Endothelial cell of umbilical vein (primary cell): ENCODE results near the gene TFG. TPM values are rescaled to one million over a fixed set of nuclear protein-coding genes. Genes with fewer than 3 reads are reported as not detected.

ENCODE experiments used
- BruUV-seq: library from RNA; stranded (reverse); fragments of 400-500 nt; replicated peaks from 2 replicates; lab custom pipeline; 2021; lab: Mats Ljungman, UMichigan
- CTCF ChIA-PET: fragments of 300-600, 350-600 bp; sonication (Branson Sonifier 250); formaldehyde crosslinking; loops from one replicate; lab custom pipeline; 2021; ENCODE audit warnings: antibody characterized with exemption, inconsistent platforms; lab: Charles Lee
- POLR2A ChIA-PET: fragments of 300-600, 350-600 bp; sonication (Branson Sonifier 250); formaldehyde crosslinking; loops from one replicate; lab custom pipeline; 2021; ENCODE audit warnings: antibody characterized with exemption, inconsistent platforms; lab: Charles Lee
- DNase-seq: peaks from one replicate; pipeline ENCODE4 v3.0.0-alpha.2; 2011; ENCODE audit warnings: low read depth, low spot score
- FAIRE-seq: peaks from 2 replicates; lab custom pipeline; 2011; peaks lifted over from hg19 to GRCh38; lab: Jason Lieb, UNC
- H2AFZ ChIP-seq: 2 replicates; pipeline ENCODE4 v1.6.0; 2012; ENCODE audit warnings: low read depth, low read length, control low read depth, inconsistent platforms
- H3K27ac ChIP-seq: 2 replicates; pipeline ENCODE4 v1.5.1; 2011; ENCODE audit warnings: low read depth, mild to moderate bottlenecking, control low read depth, low read length, moderate library complexity; ENCODE audit not compliant: insufficient read depth
- H3K27me3 ChIP-seq, 2 experiments: 2 replicates each; pipeline versions ENCODE4 v1.6.0 to v1.6.1; 2011; ENCODE audit warnings: low read length in 2 of 2, mixed read lengths in 1 of 2; ENCODE audit not compliant: control insufficient read depth in 2 of 2, insufficient read depth in 2 of 2
- H3K36me3 ChIP-seq, 2 experiments: 2 replicates in 1 of 2; 3 replicates in 1 of 2; pipeline ENCODE4 v1.5.1; 2011; ENCODE audit warnings: low read length in 2 of 2, mild to moderate bottlenecking in 1 of 2, moderate library complexity in 1 of 2; ENCODE audit not compliant: control insufficient read depth in 2 of 2, insufficient read depth in 2 of 2; ENCODE audit errors: extremely low read depth in 1 of 2
- H3K4me1 ChIP-seq: 3 replicates; pipeline ENCODE4 v1.5.1; 2011; ENCODE audit warnings: mild to moderate bottlenecking, low read length; ENCODE audit not compliant: control insufficient read depth, insufficient read depth; ENCODE audit errors: extremely low read depth
- H3K4me2 ChIP-seq: 2 replicates; pipeline ENCODE4 v1.6.1; 2011; ENCODE audit warnings: low read length, control low read depth, mixed read lengths; ENCODE audit not compliant: insufficient read depth
- H3K4me3 ChIP-seq, 3 experiments: fragments of 200-600 bp in 1 of 3; sonication (generic), shearing (Covaris generic) in 1 of 3; replicated peaks in 1 of 3; 2 replicates each; pipeline ENCODE4 v1.5.1; 2011 to 2016; ENCODE audit warnings: control low read depth in 3 of 3, low read length in 3 of 3, mild to moderate bottlenecking in 2 of 3, inconsistent platforms in 1 of 3, low read depth in 1 of 3, moderate library complexity in 1 of 3; ENCODE audit not compliant: insufficient read depth in 1 of 3
- H3K79me2 ChIP-seq: 2 replicates; pipeline ENCODE4 v1.6.0; 2012; ENCODE audit warnings: low read length, inconsistent platforms; ENCODE audit not compliant: control insufficient read depth, insufficient read depth
- H3K9ac ChIP-seq: replicated peaks from 2 replicates; pipeline ENCODE3; 2011; ENCODE audit warnings: low read length, control low read depth; ENCODE audit not compliant: insufficient read depth; ENCODE audit errors: extremely low read depth
- H3K9me1 ChIP-seq: replicated peaks from 3 replicates; pipeline ENCODE4 v1.6.0; 2011; ENCODE audit warnings: mild to moderate bottlenecking, low read length; ENCODE audit not compliant: control insufficient read depth, insufficient read depth; ENCODE audit errors: extremely low read depth
- H3K9me3 ChIP-seq: replicated peaks from 2 replicates; pipeline ENCODE4 v1.5.1; 2012; ENCODE audit warnings: low read length, inconsistent platforms; ENCODE audit not compliant: control insufficient read depth, insufficient read depth
- H4K20me1 ChIP-seq: replicated peaks from 2 replicates; pipeline ENCODE3; 2011; ENCODE audit warnings: mild to moderate bottlenecking, low read length; ENCODE audit not compliant: control insufficient read depth, insufficient read depth; ENCODE audit errors: extremely low read depth
- CTCF ChIP-seq, 2 donors: IDR thresholded peaks; 1 replicate in 1 of 2; 2 replicates in 1 of 2; pipeline ENCODE4 v1.5.1; 2011; ENCODE audit warnings: low read length in 2 of 2, mild to moderate bottlenecking in 2 of 2, moderate library complexity in 2 of 2, control low read depth in 1 of 2, inconsistent platforms in 1 of 2, low read depth in 1 of 2; ENCODE audit not compliant: insufficient read depth in 1 of 2; ENCODE audit errors: extremely low read depth in 1 of 2
- EZH2 ChIP-seq: IDR thresholded peaks from 2 replicates; pipeline ENCODE4 v1.6.1; 2012; ENCODE audit warnings: borderline replicate concordance, low read depth, mild to moderate bottlenecking, moderate library complexity, low read length, inconsistent platforms; ENCODE audit not compliant: severe bottlenecking
- FOS ChIP-seq: IDR thresholded peaks from 2 replicates; pipeline ENCODE4 v1.6.1; 2011; ENCODE audit warnings: mild to moderate bottlenecking, low read length, moderate library complexity, borderline replicate concordance; ENCODE audit not compliant: insufficient read depth
- GATA2 ChIP-seq: IDR thresholded peaks from 2 replicates; pipeline ENCODE4 v1.7.0; 2011; ENCODE audit warnings: low read depth, mild to moderate bottlenecking, moderate library complexity, mixed read lengths, low read length; ENCODE audit not compliant: insufficient read length, insufficient read depth
- JUN ChIP-seq: IDR thresholded peaks from 2 replicates; pipeline ENCODE4 v1.6.1; 2011; ENCODE audit warnings: borderline replicate concordance, low read depth; ENCODE audit not compliant: insufficient read length, insufficient read depth
- MAX ChIP-seq: IDR thresholded peaks from 2 replicates; pipeline ENCODE4 v1.6.1; 2011; ENCODE audit not compliant: insufficient read depth, insufficient read length
- MYC ChIP-seq: IDR thresholded peaks from one replicate; pipeline ENCODE4 v1.6.1; 2011; ENCODE audit warnings: mild to moderate bottlenecking, low read depth, low read length
- POLR2A ChIP-seq: IDR thresholded peaks from 2 replicates; pipeline ENCODE4 v1.6.1; 2012; ENCODE audit warnings: low read depth, mild to moderate bottlenecking, control low read depth, low read length
- POLR2AphosphoS5 ChIP-seq: IDR thresholded peaks from 2 replicates; pipeline ENCODE4 v1.6.1; 2012; ENCODE audit warnings: low read depth, mild to moderate bottlenecking, control low read depth, low read length, moderate library complexity; ENCODE audit not compliant: insufficient read depth
- dilution Hi-C: fragments of 300-500 bp; cut with MboI; formaldehyde crosslinking; loops from one replicate; pipeline ENCODE4 v1.15.0; 2019; ENCODE audit warnings: low sequenced_read_pairs; ENCODE audit not compliant: extremely low pct_ligation_motif_present
- intact Hi-C: fragments of 100-400 bp; cut with micrococcal nuclease; formaldehyde crosslinking; loops from one replicate; pipeline ENCODE4 v1.10.0; 2022
- polyA plus RNA-seq, 4 experiments: library from polyadenylated mRNA; depleted of rRNA in 3 of 4; stranded (reverse) in 3 of 4; unstranded in 1 of 4; fragments of >200 nt; gene quantifications; 2 replicates each; pipeline versions ENCODE4 v1.2.1 to v1.2.3, GENCODE V29; 2011 to 2012; ENCODE audit warnings: missing spikeins in 1 of 4
- total RNA-seq: library from RNA; stranded (reverse); gene quantifications from 2 replicates; pipeline ENCODE4 v1.2.3, GENCODE V29; 2021

Gene TFG
- total and polyA plus RNA-seq, 2 donors (not counting 3 experiments of a cell fraction or from before 2014, with no cell fraction given): 106 to 154 TPM

- no TSS peak for BruUV-seq
- no peak overlapping the region for H3K4me2 ChIP-seq
- H3K27ac ChIP-seq: no peak overlapping the region
- TF ChIP-seq EZH2 (no peak), MYC (no peak), JUN (no peak), GATA2 (no peak)
- H3K9me1 ChIP-seq: no peaks in the 10 kb centered on the region
- H3K4me1 ChIP-seq: no peaks in the 10 kb centered on the region
- dilution Hi-C loops: no loop called here
- H3K4me3 ChIP-seq: no peak overlapping the region
- H3K9me3 ChIP-seq: no peaks in the 10 kb centered on the region
- H3K27me3 ChIP-seq: no peaks in the 10 kb centered on the region
- H4K20me1 ChIP-seq: no peaks in the 10 kb centered on the region
- POLR2A ChIA-PET: no interaction called here
- intact Hi-C loops: no loop called here
- CTCF ChIA-PET: no interaction called here
- no peak overlapping the region for H2AFZ ChIP-seq
- no peak for DNase-seq
- no peak for FAIRE-seq
- no peaks in the 10 kb centered on the region for H3K79me2 ChIP-seq
- no peak overlapping the region for H3K9ac ChIP-seq
- H3K36me3 ChIP-seq: no peaks in the 10 kb centered on the region
Observed at GRCh38 chr3:100775226-100775625, 65.9 kb downstream of the TFG start.

GRCh38 chr3:100775669-100776068, 66.4 kb downstream of the TFG start:
- H3K79me2 ChIP-seq: no peaks in the 10 kb centered on the region
- H3K9me3 ChIP-seq: no peaks in the 10 kb centered on the region
- no TSS peak for BruUV-seq
- H2AFZ ChIP-seq: no peak overlapping the region
- H3K4me2 ChIP-seq: no peak overlapping the region
- no peaks in the 10 kb centered on the region for H4K20me1 ChIP-seq
- FAIRE-seq (no peak), DNase-seq (no peak)
- TF ChIP-seq POLR2A (no peak), POLR2AphosphoS5 (no peak), JUN (no peak), MYC (no peak), MAX (no peak), FOS (no peak), CTCF (IDR thresholded peaks at IDR 0.05; ENCODE audit: extremely low read depth in 1 of 2, insufficient read depth in 1 of 2, low read depth in 1 of 2, low read length in 2 of 2) (no peak), GATA2 (no peak)
- H3K27ac ChIP-seq: no peak overlapping the region
- no peaks in the 10 kb centered on the region for H3K4me1 ChIP-seq
- H3K27me3 ChIP-seq: no peaks in the 10 kb centered on the region
- CTCF ChIA-PET: no interaction called here
- dilution Hi-C loops: no loop called here
- intact Hi-C loops: no loop called here
- no peak overlapping the region for H3K4me3 ChIP-seq
- no peaks in the 10 kb centered on the region for H3K36me3 ChIP-seq
- H3K9ac ChIP-seq: no peak overlapping the region
- POLR2A ChIA-PET: no interaction called here
- no peaks in the 10 kb centered on the region for H3K9me1 ChIP-seq
